Lower lobe of right lung (tissue), 2 donors: ENCODE measurements around the gene ETV6. TPM values are rescaled to one million over a fixed set of nuclear protein-coding genes. Genes with fewer than 3 reads are reported as not detected.

ENCODE experiments used
- ATAC-seq, 2 donors: fragments of 200-7000 bp; cut with Tn5 transposase; one replicate each; pipeline ENCODE4 v1.9.1; 2020 to 2022; ENCODE audit warnings: mild to moderate bottlenecking in 2 of 2, moderate library complexity in 2 of 2
- DNase-seq: peaks from one replicate; pipeline ENCODE4 v3.0.0-alpha.2; 2020
- H3K27ac ChIP-seq: fragments of 200-600 bp; one replicate; pipeline ENCODE4 v1.8.0; 2022
- H3K27me3 ChIP-seq: fragments of 200-600 bp; one replicate; pipeline ENCODE4 v1.8.0; 2022; ENCODE audit warnings: low read depth
- H3K36me3 ChIP-seq: fragments of 200-600 bp; one replicate; pipeline ENCODE4 v1.8.0; 2022; ENCODE audit warnings: mild to moderate bottlenecking
- H3K4me1 ChIP-seq: fragments of 200-600 bp; one replicate; pipeline ENCODE4 v1.8.0; 2022
- H3K4me3 ChIP-seq: fragments of 200-600 bp; one replicate; pipeline ENCODE4 v1.8.0; 2022; ENCODE audit warnings: mild to moderate bottlenecking
- H3K9me3 ChIP-seq: fragments of 200-600 bp; one replicate; pipeline ENCODE4 v1.8.0; 2022
- intact Hi-C: fragments of 100-400 bp; cut with DNase I; formaldehyde crosslinking; loops from one replicate; pipeline ENCODE4 v1.11.0; 2022
- total RNA-seq: library from RNA; stranded (reverse); fragmentation: NEBNext Ultra II Directional; extraction: Animal tissue kit (Norgen Biotek cat#: 25700); gene quantifications from one replicate; pipeline ENCODE4 v1.2.1, GENCODE V29; 2021
- TF ChIP-seq, protein P1 (sequence below): fragments of 200-600 bp; IDR thresholded peaks from one replicate; pipeline ENCODE4 v1.8.0; 2022; ENCODE audit warnings: antibody characterized with exemption, mild to moderate bottlenecking
- donor health status: DM: no; HTN: yes; CAD: no; lungs with severe emphysema.

ETV6 gene
- total RNA-seq, 1 donor from 2014 or later = 48.4 TPM

DNA sequence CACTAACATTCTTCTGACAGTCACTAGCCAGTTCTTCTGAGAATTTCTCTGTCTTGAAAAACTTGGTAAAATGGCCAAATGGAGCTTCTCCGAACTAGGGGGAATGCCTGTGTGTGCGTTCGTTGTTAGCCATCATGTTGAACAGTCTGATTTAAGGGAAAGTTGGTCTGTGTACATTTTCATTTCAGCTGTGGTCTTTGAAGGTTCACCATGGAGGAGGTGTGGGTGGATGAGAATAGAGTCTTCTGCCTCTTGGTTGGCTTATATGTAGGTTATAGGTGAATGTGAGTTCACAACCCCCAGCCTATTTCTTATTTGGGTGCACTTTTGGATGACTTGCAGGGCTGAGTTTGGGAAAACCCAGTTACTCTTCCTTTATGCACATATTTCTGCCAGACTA is 12.9 kb downstream of the ETV6 start:
- intact Hi-C loops = no loop called here
- peaks cover 61% of the 10 kb centered on the region for H3K4me1 ChIP-seq
- TF ChIP-seq, protein P1, sequence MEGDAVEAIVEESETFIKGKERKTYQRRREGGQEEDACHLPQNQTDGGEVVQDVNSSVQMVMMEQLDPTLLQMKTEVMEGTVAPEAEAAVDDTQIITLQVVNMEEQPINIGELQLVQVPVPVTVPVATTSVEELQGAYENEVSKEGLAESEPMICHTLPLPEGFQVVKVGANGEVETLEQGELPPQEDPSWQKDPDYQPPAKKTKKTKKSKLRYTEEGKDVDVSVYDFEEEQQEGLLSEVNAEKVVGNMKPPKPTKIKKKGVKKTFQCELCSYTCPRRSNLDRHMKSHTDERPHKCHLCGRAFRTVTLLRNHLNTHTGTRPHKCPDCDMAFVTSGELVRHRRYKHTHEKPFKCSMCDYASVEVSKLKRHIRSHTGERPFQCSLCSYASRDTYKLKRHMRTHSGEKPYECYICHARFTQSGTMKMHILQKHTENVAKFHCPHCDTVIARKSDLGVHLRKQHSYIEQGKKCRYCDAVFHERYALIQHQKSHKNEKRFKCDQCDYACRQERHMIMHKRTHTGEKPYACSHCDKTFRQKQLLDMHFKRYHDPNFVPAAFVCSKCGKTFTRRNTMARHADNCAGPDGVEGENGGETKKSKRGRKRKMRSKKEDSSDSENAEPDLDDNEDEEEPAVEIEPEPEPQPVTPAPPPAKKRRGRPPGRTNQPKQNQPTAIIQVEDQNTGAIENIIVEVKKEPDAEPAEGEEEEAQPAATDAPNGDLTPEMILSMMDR = no peak
- peaks cover 10% of the 10 kb centered on the region for H3K36me3 ChIP-seq
- ATAC-seq (no peak), DNase-seq (no peak)
- H3K9me3 ChIP-seq = no peaks in the 10 kb centered on the region
- H3K4me3 ChIP-seq = no peak overlapping the region
- no peak overlapping the region for H3K27ac ChIP-seq
- no peaks in the 10 kb centered on the region for H3K27me3 ChIP-seq

GRCh38 chr12:11663130-11663529 is 13.7 kb downstream of the ETV6 start:
- ATAC-seq = peak in 1 of 2 donors; percentile 33
- Histone ChIP-seq H3K27me3 (no peaks in the 10 kb centered on the region), H3K4me3 (no peak overlapping the region), H3K9me3 (no peaks in the 10 kb centered on the region), H3K36me3 (peaks cover 10% of the 10 kb centered on the region), H3K4me1 (peaks cover 55% of the 10 kb centered on the region), H3K27ac (no peak overlapping the region)
- intact Hi-C loops = no loop called here
- TF ChIP-seq, protein P1 = no peak
- no peak for DNase-seq

DNA sequence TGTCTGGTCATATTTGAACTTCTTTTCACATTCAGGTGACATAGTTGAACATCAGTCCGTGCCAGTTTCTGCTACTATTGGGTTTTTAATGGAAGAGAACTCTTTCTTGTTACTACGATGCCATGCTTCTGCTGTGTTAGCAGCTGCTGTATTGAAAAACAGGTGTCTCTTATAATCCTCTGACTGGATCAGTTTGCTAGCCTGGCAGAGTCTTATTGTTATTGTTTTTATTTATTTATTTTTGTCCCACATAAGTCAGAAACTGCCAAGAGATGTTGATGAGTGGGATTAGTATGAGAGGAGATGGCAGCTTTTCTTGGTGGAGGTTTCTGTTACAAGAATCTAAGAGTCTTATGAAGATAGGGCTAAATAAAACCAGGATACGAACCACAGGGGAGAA is 14.6 kb downstream of the ETV6 start:
- Histone ChIP-seq H3K4me3 (no peak overlapping the region), H3K36me3 (peaks cover 10% of the 10 kb centered on the region), H3K4me1 (peaks cover 55% of the 10 kb centered on the region), H3K27ac (no peak overlapping the region), H3K27me3 (no peaks in the 10 kb centered on the region), H3K9me3 (no peaks in the 10 kb centered on the region)
- DNase-seq (no peak), ATAC-seq (no peak)
- TF ChIP-seq, protein P1 = no peak
- intact Hi-C loops = no loop called here

- no peak overlapping the region for H3K4me3 ChIP-seq
- intact Hi-C loops = no loop called here
- H3K4me1 ChIP-seq = peaks cover 53% of the 10 kb centered on the region
- no peaks in the 10 kb centered on the region for H3K27me3 ChIP-seq
- no peaks in the 10 kb centered on the region for H3K9me3 ChIP-seq
- ATAC-seq = no peak
- peaks cover 5% of the 10 kb centered on the region for H3K36me3 ChIP-seq
- H3K27ac ChIP-seq = no peak overlapping the region
- DNase-seq = no peak
- TF ChIP-seq, protein P1 = no peak
Measured at GRCh38 chr12:11666131-11667050, 16.9 kb downstream of the ETV6 start.

GRCh38 chr12:11667171-11667570 is 17.7 kb downstream of the ETV6 start:
- Histone ChIP-seq H3K9me3 (no peaks in the 10 kb centered on the region), H3K4me3 (no peak overlapping the region), H3K36me3 (no peaks in the 10 kb centered on the region), H3K27ac (no peak overlapping the region), H3K4me1 (peaks cover 48% of the 10 kb centered on the region), H3K27me3 (no peaks in the 10 kb centered on the region)
- TF ChIP-seq, protein P1 = no peak
- intact Hi-C loops = no loop called here
- ATAC-seq = peak; percentile 44 to 66
- no peak for DNase-seq
